ENCODE measurements around the gene SLC35F3. TPM values are rescaled to one million over a fixed set of nuclear protein-coding genes. Genes with fewer than 3 reads are reported as not detected.

The SLC35F3 gene
- total and polyA plus RNA-seq, 2 experiments from 2014 or later: 0.80 to 1.3 TPM

- Histone ChIP-seq H4K20me1 (ENCODE audit: insufficient read depth, poor library complexity, severe bottlenecking) (no peaks in the 10 kb centered on the region), H3K79me2 (no peaks in the 10 kb centered on the region), H3K36me3 (replicated peaks; ENCODE audit: insufficient read depth, low read depth) (no peaks in the 10 kb centered on the region), H3K4me1 (ENCODE audit: insufficient read depth) (no peaks in the 10 kb centered on the region), H3K27me3 (no peaks in the 10 kb centered on the region), H2AFZ (no peak overlapping the region), H3K9me2 (replicated peaks; ENCODE audit: insufficient read depth) (no peaks in the 10 kb centered on the region), H3K4me3 (no peak overlapping the region), H3K4me2 (no peak overlapping the region), H3K27ac (no peak overlapping the region), H3K9me3 (ENCODE audit: low read depth) (no peaks in the 10 kb centered on the region)
- DNase-seq (ENCODE audit: low spot score): no peak
- TF ChIP-seq EZH2 (IDR thresholded peaks at IDR 0.05; ENCODE audit: borderline replicate concordance) (no peak), EZH2phosphoT487 (IDR thresholded peaks at IDR 0.05; ENCODE audit: low read depth, severe bottlenecking, unreplicated experiment) (no peak), CTCF (IDR thresholded peaks at IDR 0.05; ENCODE audit: poor library complexity) (no peak)
- WGBS (ENCODE audit: low lambda C conversion rate, missing lambda C conversion rate): 94% methylated on average over 4 of the region's 4 CpGs
Measured at GRCh38 chr1:234144901-234145300, 240.4 kb downstream of the SLC35F3 start.

- Histone ChIP-seq H3K9me3 (ENCODE audit: low read depth) (no peaks in the 10 kb centered on the region), H4K20me1 (ENCODE audit: insufficient read depth, poor library complexity, severe bottlenecking) (no peaks in the 10 kb centered on the region), H3K9me2 (replicated peaks; ENCODE audit: insufficient read depth) (no peaks in the 10 kb centered on the region), H2AFZ (no peak overlapping the region), H3K4me3 (no peak overlapping the region), H3K79me2 (no peaks in the 10 kb centered on the region), H3K4me2 (no peak overlapping the region), H3K36me3 (replicated peaks; ENCODE audit: insufficient read depth, low read depth) (no peaks in the 10 kb centered on the region), H3K4me1 (ENCODE audit: insufficient read depth) (no peaks in the 10 kb centered on the region), H3K27ac (no peak overlapping the region), H3K27me3 (no peaks in the 10 kb centered on the region)
- TF ChIP-seq EZH2 (IDR thresholded peaks at IDR 0.05; ENCODE audit: borderline replicate concordance) (no peak), EZH2phosphoT487 (IDR thresholded peaks at IDR 0.05; ENCODE audit: low read depth, severe bottlenecking, unreplicated experiment) (no peak), CTCF (IDR thresholded peaks at IDR 0.05; ENCODE audit: poor library complexity) (no peak)
- no peak for DNase-seq (ENCODE audit: low spot score)
- 84% methylated on average over 3 of the region's 3 CpGs for WGBS (ENCODE audit: low lambda C conversion rate, missing lambda C conversion rate)
Measured at GRCh38 chr1:234148350-234148749, 243.9 kb downstream of the SLC35F3 start.

GRCh38 chr1:234148816-234149215 lies 244.3 kb downstream of the SLC35F3 start:
- Histone ChIP-seq H3K79me2 (no peaks in the 10 kb centered on the region), H2AFZ (no peak overlapping the region), H3K4me3 (no peak overlapping the region), H3K4me2 (no peak overlapping the region), H3K36me3 (replicated peaks; ENCODE audit: insufficient read depth, low read depth) (no peaks in the 10 kb centered on the region), H3K27me3 (no peaks in the 10 kb centered on the region), H4K20me1 (ENCODE audit: insufficient read depth, poor library complexity, severe bottlenecking) (no peaks in the 10 kb centered on the region), H3K4me1 (ENCODE audit: insufficient read depth) (no peaks in the 10 kb centered on the region), H3K9me2 (replicated peaks; ENCODE audit: insufficient read depth) (no peaks in the 10 kb centered on the region), H3K27ac (no peak overlapping the region), H3K9me3 (ENCODE audit: low read depth) (no peaks in the 10 kb centered on the region)
- TF ChIP-seq CTCF (IDR thresholded peaks at IDR 0.05; ENCODE audit: poor library complexity) (no peak), EZH2phosphoT487 (IDR thresholded peaks at IDR 0.05; ENCODE audit: low read depth, severe bottlenecking, unreplicated experiment) (no peak)
- WGBS (ENCODE audit: low lambda C conversion rate, missing lambda C conversion rate): 84% methylated on average over 1 of the region's 1 CpG
- no peak for DNase-seq (ENCODE audit: low spot score)

- 83% methylated on average over 3 of the region's 3 CpGs for WGBS (ENCODE audit: low lambda C conversion rate, missing lambda C conversion rate)
- no peak overlapping the region for H3K4me2 ChIP-seq
Measured at GRCh38 chr1:234149217-234149616, 244.7 kb downstream of the SLC35F3 start.

More at GRCh38 chr1:234149217-234149616, 244.7 kb downstream of the SLC35F3 start:
- H3K9me3 ChIP-seq (ENCODE audit: low read depth): no peaks in the 10 kb centered on the region
- no peak overlapping the region for H2AFZ ChIP-seq
- H3K4me1 ChIP-seq (ENCODE audit: insufficient read depth): no peaks in the 10 kb centered on the region
- H3K27ac ChIP-seq: no peak overlapping the region
- TF ChIP-seq EZH2phosphoT487 (IDR thresholded peaks at IDR 0.05; ENCODE audit: low read depth, severe bottlenecking, unreplicated experiment) (no peak), CTCF (IDR thresholded peaks at IDR 0.05; ENCODE audit: poor library complexity) (no peak), EZH2 (IDR thresholded peaks at IDR 0.05; ENCODE audit: borderline replicate concordance) (no peak)
- H3K36me3 ChIP-seq (replicated peaks; ENCODE audit: insufficient read depth, low read depth): no peaks in the 10 kb centered on the region
- DNase-seq (ENCODE audit: low spot score): no peak
- no peaks in the 10 kb centered on the region for H3K79me2 ChIP-seq
- H4K20me1 ChIP-seq (ENCODE audit: insufficient read depth, poor library complexity, severe bottlenecking): no peaks in the 10 kb centered on the region
- no peaks in the 10 kb centered on the region for H3K27me3 ChIP-seq
- H3K9me2 ChIP-seq (replicated peaks; ENCODE audit: insufficient read depth): no peaks in the 10 kb centered on the region
- H3K4me3 ChIP-seq: no peak overlapping the region
